GM23338 (cell line): ENCODE results near the gene TSHZ2. TPM values are rescaled to one million over a fixed set of nuclear protein-coding genes. Genes with fewer than 3 reads are reported as not detected.

Source experiments
- ATAC-seq: fragments of 200-7000 bp; cut with Tn5 transposase; 3 replicates; pipeline ENCODE4 v1.9.1; 2020
- DNase-seq: peaks from one replicate; pipeline ENCODE4 v3.0.0-alpha.2; 2015; ENCODE audit warnings: low spot score
- H2AFZ ChIP-seq: fragments of 200-600 bp; sonication (generic); 2 replicates; pipeline ENCODE4 v1.8.0; 2016; ENCODE audit warnings: antibody characterized with exemption, mild to moderate bottlenecking, moderate library complexity
- H3F3A ChIP-seq: fragments of 200-600 bp; sonication (generic); replicated peaks from 2 replicates; pipeline ENCODE4 v1.8.0; 2017; ENCODE audit warnings: antibody characterized with exemption, mixed run types, low read depth
- H3K27ac ChIP-seq: fragments of 200-600 bp; sonication (generic); 2 replicates; pipeline ENCODE4 v1.6.1; 2016; ENCODE audit warnings: low read depth
- H3K27me3 ChIP-seq: fragments of 200-600 bp; sonication (generic); 2 replicates; pipeline ENCODE4 v1.8.0; 2016; ENCODE audit warnings: mild to moderate bottlenecking, mixed run types, moderate library complexity; ENCODE audit not compliant: insufficient read depth
- H3K36me3 ChIP-seq: fragments of 200-600 bp; sonication (generic); 2 replicates; pipeline ENCODE4 v1.8.0; 2016; ENCODE audit warnings: mild to moderate bottlenecking; ENCODE audit not compliant: insufficient read depth
- H3K4me1 ChIP-seq: fragments of 200-600 bp; sonication (generic); 2 replicates; pipeline ENCODE4 v1.8.0; 2016; ENCODE audit warnings: mild to moderate bottlenecking, moderate library complexity; ENCODE audit not compliant: insufficient read depth
- H3K4me2 ChIP-seq: fragments of 200-600 bp; sonication (generic); 2 replicates; pipeline ENCODE4 v1.7.1; 2017; ENCODE audit warnings: mixed run types
- H3K4me3 ChIP-seq: fragments of 200-600 bp; sonication (generic); 2 replicates; pipeline ENCODE4 v1.6.1; 2016; ENCODE audit warnings: mixed run types
- H3K79me2 ChIP-seq: fragments of 200-600 bp; sonication (generic); replicated peaks from 2 replicates; pipeline ENCODE4 v1.8.0; 2017; ENCODE audit warnings: mild to moderate bottlenecking; ENCODE audit not compliant: insufficient read depth
- H3K9me2 ChIP-seq: fragments of 200-600 bp; sonication (generic); 2 replicates; pipeline ENCODE4 v1.8.0; 2017; ENCODE audit not compliant: insufficient read depth
- H4K20me1 ChIP-seq: fragments of 200-600 bp; sonication (generic); replicated peaks from 2 replicates; pipeline ENCODE4 v1.8.0; 2017; ENCODE audit warnings: mild to moderate bottlenecking; ENCODE audit not compliant: insufficient read depth
- H3K27ac Mint-ChIP-seq: 2 replicates; pipeline ENCODE4 v1.8.0; 2020; ENCODE audit warnings: inconsistent platforms, mild to moderate bottlenecking, moderate library complexity, mixed read lengths
- H3K27me3 Mint-ChIP-seq: 3 replicates; pipeline ENCODE4 v1.8.0; 2022; ENCODE audit warnings: low read depth, mild to moderate bottlenecking, moderate library complexity, mixed read lengths, inconsistent platforms; ENCODE audit not compliant: insufficient read depth, poor library complexity
- H3K36me3 Mint-ChIP-seq: 3 replicates; pipeline ENCODE4 v1.8.0; 2021; ENCODE audit warnings: low read depth, mild to moderate bottlenecking, inconsistent platforms, moderate library complexity, mixed read lengths
- H3K4me1 Mint-ChIP-seq: 3 replicates; pipeline ENCODE4 v1.8.0; 2020; ENCODE audit warnings: mild to moderate bottlenecking, inconsistent platforms, mixed read lengths
- H3K4me3 Mint-ChIP-seq: 3 replicates; pipeline ENCODE4 v1.8.0; 2021; ENCODE audit warnings: moderate library complexity, mild to moderate bottlenecking, inconsistent platforms, mixed read lengths
- H3K9me3 Mint-ChIP-seq: 3 replicates; pipeline ENCODE4 v1.8.0; 2020; ENCODE audit warnings: moderate library complexity, mild to moderate bottlenecking, inconsistent platforms, mixed read lengths
- CREB1 ChIP-seq: fragments of 250-450 bp; sonication (Bioruptor Pico); IDR thresholded peaks from 2 replicates; pipeline ENCODE4 v1.5.0; 2020; ENCODE audit warnings: low read depth, mild to moderate bottlenecking, moderate library complexity
- ETS1 ChIP-seq: IDR thresholded peaks from 2 replicates; pipeline ENCODE4 v1.6.1; 2016; ENCODE audit warnings: antibody characterized with exemption
- EZH2 ChIP-seq: fragments of 200-600 bp; sonication (generic); IDR thresholded peaks from one replicate; pipeline ENCODE4 v1.8.0; 2017; ENCODE audit warnings: antibody characterized with exemption, mild to moderate bottlenecking, low read depth; ENCODE audit not compliant: unreplicated experiment
- EZH2phosphoT487 ChIP-seq: fragments of 200-600 bp; sonication (generic); IDR thresholded peaks from one replicate; pipeline ENCODE4 v1.8.1; 2018; ENCODE audit warnings: antibody characterized with exemption; ENCODE audit not compliant: unreplicated experiment
- JUNB ChIP-seq: IDR thresholded peaks from one replicate; pipeline ENCODE4 v1.6.1; 2016; ENCODE audit warnings: antibody characterized with exemption; ENCODE audit not compliant: unreplicated experiment
- NANOG ChIP-seq: IDR thresholded peaks from 2 replicates; pipeline ENCODE4 v1.6.1; 2016; ENCODE audit warnings: antibody characterized with exemption, borderline replicate concordance
- POLR2AphosphoS5 ChIP-seq: IDR thresholded peaks from 2 replicates; pipeline ENCODE4 v1.6.1; 2016; ENCODE audit warnings: antibody characterized with exemption, low read depth
- REST ChIP-seq: IDR thresholded peaks from one replicate; pipeline ENCODE4 v1.6.1; 2018; ENCODE audit warnings: antibody characterized with exemption; ENCODE audit not compliant: unreplicated experiment
- STAT1 ChIP-seq: IDR thresholded peaks from one replicate; pipeline ENCODE4 v1.6.1; 2016; ENCODE audit warnings: antibody characterized with exemption; ENCODE audit not compliant: unreplicated experiment
- ZNF114 ChIP-seq: fragments of 250-450 bp; sonication (Bioruptor Pico); IDR thresholded peaks from 2 replicates; pipeline ENCODE4 v1.5.0; 2020; ENCODE audit warnings: mild to moderate bottlenecking, moderate library complexity
- ZNF331 ChIP-seq: fragments of 250-450 bp; sonication (Bioruptor Pico); IDR thresholded peaks from 2 replicates; pipeline ENCODE4 v1.5.0; 2020; ENCODE audit warnings: low read depth, mild to moderate bottlenecking, moderate library complexity
- polyA plus RNA-seq: library from polyadenylated mRNA; unstranded; fragments of >200 nt; fragmentation: Nextera tagmentation; extraction: Ambion mirVana; gene quantifications from 2 replicates; pipeline ENCODE4 v1.2.1, GENCODE V29; 2016
- total RNA-seq: library from RNA; depleted of rRNA; stranded (reverse); fragments of >200 nt; shearing (Covaris generic); gene quantifications from 2 replicates; pipeline ENCODE4 v1.2.3, GENCODE V29; 2014
- TF ChIP-seq, protein P1 (sequence below), 2 experiments: fragments of 200-600 bp in 1 of 2; sonication (generic) in 1 of 2; conservative IDR thresholded peaks; 2 replicates each; pipeline versions ENCODE4 v1.5.1 to v1.6.1; 2016 to 2017; ENCODE audit warnings: antibody characterized with exemption in 2 of 2, low read depth in 2 of 2, mild to moderate bottlenecking in 2 of 2, moderate library complexity in 1 of 2
- TF ChIP-seq, protein P2 (sequence below): fragments of 250-450 bp; sonication (Bioruptor Pico); IDR thresholded peaks from 2 replicates; pipeline ENCODE4 v1.5.0; 2020; ENCODE audit warnings: mild to moderate bottlenecking, moderate library complexity

TSHZ2 gene
- total and polyA plus RNA-seq, 2 experiments from 2014 or later = 0.49 to 1.3 TPM

DNA sequence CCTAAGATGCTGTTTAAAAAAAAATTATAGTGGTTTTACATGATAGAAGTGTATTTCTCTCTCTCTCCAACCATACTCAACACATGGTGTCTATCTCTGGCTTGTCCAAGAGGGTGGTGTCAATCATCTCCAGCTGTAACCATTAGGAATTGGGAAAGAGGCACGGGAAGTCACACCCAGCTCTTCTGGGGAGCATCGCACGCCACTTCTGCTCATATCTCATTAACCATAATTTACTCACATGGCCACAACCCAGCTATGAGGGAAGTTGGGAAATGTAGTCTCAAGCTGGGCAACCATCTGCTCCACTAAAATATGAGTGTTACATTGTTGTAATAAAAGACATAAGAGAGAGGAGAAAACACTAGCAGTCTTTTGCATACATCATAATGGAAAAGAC is 30.4 kb upstream of the TSHZ2 start:
- ATAC-seq (no peak), DNase-seq (no peak)
- no peak overlapping the region for H2AFZ ChIP-seq
- no peaks in the 10 kb centered on the region for H4K20me1 ChIP-seq
- Mint-ChIP-seq H3K4me3 (no peak overlapping the region), H3K4me1 (no peaks in the 10 kb centered on the region), H3K9me3 (no peaks in the 10 kb centered on the region), H3K27ac (no peak overlapping the region), H3K27me3 (no peaks in the 10 kb centered on the region), H3K36me3 (no peaks in the 10 kb centered on the region)
- H3K9me2 ChIP-seq = peaks cover 6% of the 10 kb centered on the region
- H3K4me2 ChIP-seq = no peak overlapping the region
- H3K4me3 ChIP-seq = no peak overlapping the region
- H3K79me2 ChIP-seq = no peaks in the 10 kb centered on the region
- H3K27me3 ChIP-seq = no peaks in the 10 kb centered on the region
- H3K27ac ChIP-seq = no peak overlapping the region
- no peaks in the 10 kb centered on the region for H3F3A ChIP-seq
- TF ChIP-seq CREB1 (CRISPR knock-in tag) = no peak
- TF ChIP-seq, protein P1, sequence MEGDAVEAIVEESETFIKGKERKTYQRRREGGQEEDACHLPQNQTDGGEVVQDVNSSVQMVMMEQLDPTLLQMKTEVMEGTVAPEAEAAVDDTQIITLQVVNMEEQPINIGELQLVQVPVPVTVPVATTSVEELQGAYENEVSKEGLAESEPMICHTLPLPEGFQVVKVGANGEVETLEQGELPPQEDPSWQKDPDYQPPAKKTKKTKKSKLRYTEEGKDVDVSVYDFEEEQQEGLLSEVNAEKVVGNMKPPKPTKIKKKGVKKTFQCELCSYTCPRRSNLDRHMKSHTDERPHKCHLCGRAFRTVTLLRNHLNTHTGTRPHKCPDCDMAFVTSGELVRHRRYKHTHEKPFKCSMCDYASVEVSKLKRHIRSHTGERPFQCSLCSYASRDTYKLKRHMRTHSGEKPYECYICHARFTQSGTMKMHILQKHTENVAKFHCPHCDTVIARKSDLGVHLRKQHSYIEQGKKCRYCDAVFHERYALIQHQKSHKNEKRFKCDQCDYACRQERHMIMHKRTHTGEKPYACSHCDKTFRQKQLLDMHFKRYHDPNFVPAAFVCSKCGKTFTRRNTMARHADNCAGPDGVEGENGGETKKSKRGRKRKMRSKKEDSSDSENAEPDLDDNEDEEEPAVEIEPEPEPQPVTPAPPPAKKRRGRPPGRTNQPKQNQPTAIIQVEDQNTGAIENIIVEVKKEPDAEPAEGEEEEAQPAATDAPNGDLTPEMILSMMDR (conservative IDR thresholded peaks at IDR 0.05; ENCODE audit: low read depth in 2 of 2) = no peak
- no peak for TF ChIP-seq ZNF331 (CRISPR knock-in tag)
- no peak for TF ChIP-seq NANOG
- TF ChIP-seq ETS1 = no peak
- no peak for TF ChIP-seq EZH2
- TF ChIP-seq EZH2phosphoT487 = no peak
- TF ChIP-seq, protein P2, sequence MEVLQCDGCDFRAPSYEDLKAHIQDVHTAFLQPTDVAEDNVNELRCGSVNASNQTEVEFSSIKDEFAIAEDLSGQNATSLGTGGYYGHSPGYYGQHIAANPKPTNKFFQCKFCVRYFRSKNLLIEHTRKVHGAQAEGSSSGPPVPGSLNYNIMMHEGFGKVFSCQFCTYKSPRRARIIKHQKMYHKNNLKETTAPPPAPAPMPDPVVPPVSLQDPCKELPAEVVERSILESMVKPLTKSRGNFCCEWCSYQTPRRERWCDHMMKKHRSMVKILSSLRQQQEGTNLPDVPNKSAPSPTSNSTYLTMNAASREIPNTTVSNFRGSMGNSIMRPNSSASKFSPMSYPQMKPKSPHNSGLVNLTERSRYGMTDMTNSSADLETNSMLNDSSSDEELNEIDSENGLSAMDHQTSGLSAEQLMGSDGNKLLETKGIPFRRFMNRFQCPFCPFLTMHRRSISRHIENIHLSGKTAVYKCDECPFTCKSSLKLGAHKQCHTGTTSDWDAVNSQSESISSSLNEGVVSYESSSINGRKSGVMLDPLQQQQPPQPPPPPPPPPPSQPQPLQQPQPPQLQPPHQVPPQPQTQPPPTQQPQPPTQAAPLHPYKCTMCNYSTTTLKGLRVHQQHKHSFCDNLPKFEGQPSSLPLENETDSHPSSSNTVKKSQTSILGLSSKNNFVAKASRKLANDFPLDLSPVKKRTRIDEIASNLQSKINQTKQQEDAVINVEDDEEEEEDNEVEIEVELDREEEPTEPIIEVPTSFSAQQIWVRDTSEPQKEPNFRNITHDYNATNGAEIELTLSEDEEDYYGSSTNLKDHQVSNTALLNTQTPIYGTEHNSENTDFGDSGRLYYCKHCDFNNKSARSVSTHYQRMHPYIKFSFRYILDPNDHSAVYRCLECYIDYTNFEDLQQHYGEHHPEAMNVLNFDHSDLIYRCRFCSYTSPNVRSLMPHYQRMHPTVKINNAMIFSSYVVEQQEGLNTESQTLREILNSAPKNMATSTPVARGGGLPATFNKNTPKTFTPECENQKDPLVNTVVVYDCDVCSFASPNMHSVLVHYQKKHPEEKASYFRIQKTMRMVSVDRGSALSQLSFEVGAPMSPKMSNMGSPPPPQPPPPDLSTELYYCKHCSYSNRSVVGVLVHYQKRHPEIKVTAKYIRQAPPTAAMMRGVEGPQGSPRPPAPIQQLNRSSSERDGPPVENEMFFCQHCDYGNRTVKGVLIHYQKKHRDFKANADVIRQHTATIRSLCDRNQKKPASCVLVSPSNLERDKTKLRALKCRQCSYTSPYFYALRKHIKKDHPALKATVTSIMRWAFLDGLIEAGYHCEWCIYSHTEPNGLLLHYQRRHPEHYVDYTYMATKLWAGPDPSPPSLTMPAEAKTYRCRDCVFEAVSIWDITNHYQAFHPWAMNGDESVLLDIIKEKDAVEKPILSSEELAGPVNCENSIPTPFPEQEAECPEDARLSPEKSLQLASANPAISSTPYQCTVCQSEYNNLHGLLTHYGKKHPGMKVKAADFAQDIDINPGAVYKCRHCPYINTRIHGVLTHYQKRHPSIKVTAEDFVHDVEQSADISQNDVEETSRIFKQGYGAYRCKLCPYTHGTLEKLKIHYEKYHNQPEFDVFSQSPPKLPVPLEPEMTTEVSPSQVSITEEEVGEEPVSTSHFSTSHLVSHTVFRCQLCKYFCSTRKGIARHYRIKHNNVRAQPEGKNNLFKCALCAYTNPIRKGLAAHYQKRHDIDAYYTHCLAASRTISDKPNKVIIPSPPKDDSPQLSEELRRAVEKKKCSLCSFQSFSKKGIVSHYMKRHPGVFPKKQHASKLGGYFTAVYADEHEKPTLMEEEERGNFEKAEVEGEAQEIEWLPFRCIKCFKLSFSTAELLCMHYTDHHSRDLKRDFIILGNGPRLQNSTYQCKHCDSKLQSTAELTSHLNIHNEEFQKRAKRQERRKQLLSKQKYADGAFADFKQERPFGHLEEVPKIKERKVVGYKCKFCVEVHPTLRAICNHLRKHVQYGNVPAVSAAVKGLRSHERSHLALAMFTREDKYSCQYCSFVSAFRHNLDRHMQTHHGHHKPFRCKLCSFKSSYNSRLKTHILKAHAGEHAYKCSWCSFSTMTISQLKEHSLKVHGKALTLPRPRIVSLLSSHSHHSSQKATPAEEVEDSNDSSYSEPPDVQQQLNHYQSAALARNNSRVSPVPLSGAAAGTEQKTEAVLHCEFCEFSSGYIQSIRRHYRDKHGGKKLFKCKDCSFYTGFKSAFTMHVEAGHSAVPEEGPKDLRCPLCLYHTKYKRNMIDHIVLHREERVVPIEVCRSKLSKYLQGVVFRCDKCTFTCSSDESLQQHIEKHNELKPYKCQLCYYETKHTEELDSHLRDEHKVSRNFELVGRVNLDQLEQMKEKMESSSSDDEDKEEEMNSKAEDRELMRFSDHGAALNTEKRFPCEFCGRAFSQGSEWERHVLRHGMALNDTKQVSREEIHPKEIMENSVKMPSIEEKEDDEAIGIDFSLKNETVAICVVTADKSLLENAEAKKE (CRISPR knock-in tag) = no peak
- TF ChIP-seq ZNF114 = no peak
- no peak for TF ChIP-seq STAT1
- TF ChIP-seq REST = no peak
- no peak for TF ChIP-seq POLR2AphosphoS5
- no peak for TF ChIP-seq JUNB
- H3K36me3 ChIP-seq = no peaks in the 10 kb centered on the region
- no peaks in the 10 kb centered on the region for H3K4me1 ChIP-seq
